DOHH2 (cell line): ENCODE data around the gene MAP3K4.

Experiments used
- H3F3A ChIP-seq: fragments of 200-600 bp; sonication (generic), shearing (Covaris generic); 2 replicates; pipeline ENCODE4 v1.6.0; 2016; ENCODE audit warnings: antibody characterized with exemption, mild to moderate bottlenecking; ENCODE audit not compliant: control insufficient read depth, insufficient read depth
- H3K27ac ChIP-seq: fragments of 200-600 bp; sonication (generic); 2 replicates; pipeline ENCODE4 v1.5.1; 2014; ENCODE audit warnings: low read depth, mild to moderate bottlenecking, low read length, moderate library complexity
- H3K27me3 ChIP-seq: fragments of 200-600 bp; sonication (generic); 2 replicates; pipeline ENCODE4 v1.6.1; 2014; ENCODE audit warnings: mild to moderate bottlenecking, low read length, mixed read lengths; ENCODE audit not compliant: control insufficient read depth
- H3K36me3 ChIP-seq: fragments of 200-600 bp; sonication (generic); 2 replicates; pipeline ENCODE4 v1.6.1; 2014; ENCODE audit warnings: mild to moderate bottlenecking, low read length, moderate library complexity, mixed read lengths; ENCODE audit not compliant: control insufficient read depth
- H3K4me1 ChIP-seq: fragments of 200-600 bp; sonication (generic); 2 replicates; pipeline ENCODE4 v1.6.1; 2014; ENCODE audit warnings: mild to moderate bottlenecking, low read length, mixed read lengths; ENCODE audit not compliant: control insufficient read depth
- H3K4me2 ChIP-seq: fragments of 200-600 bp; sonication (generic); 2 replicates; pipeline ENCODE4 v1.6.0; 2014; ENCODE audit warnings: mild to moderate bottlenecking, low read length, moderate library complexity
- H3K4me3 ChIP-seq: fragments of 200-600 bp; sonication (generic); 2 replicates; pipeline ENCODE4 v1.5.1; 2014; ENCODE audit warnings: mild to moderate bottlenecking, low read length, mixed read lengths
- H3K79me2 ChIP-seq: fragments of 200-600 bp; sonication (generic); 2 replicates; pipeline ENCODE4 v1.6.1; 2014; ENCODE audit warnings: mild to moderate bottlenecking, low read length, mixed read lengths; ENCODE audit not compliant: control insufficient read depth
- H3K9me2 ChIP-seq: fragments of 200-600 bp; sonication (generic); replicated peaks from 2 replicates; pipeline ENCODE4 v1.6.1; 2014; ENCODE audit warnings: mild to moderate bottlenecking, low read length, mixed read lengths; ENCODE audit not compliant: control insufficient read depth
- H3K9me3 ChIP-seq: fragments of 200-600 bp; sonication (generic); 2 replicates; pipeline ENCODE4 v1.6.1; 2014; ENCODE audit warnings: antibody characterized with exemption, low read length, mixed read lengths; ENCODE audit not compliant: control insufficient read depth, insufficient read depth
- H4K20me1 ChIP-seq: fragments of 200-600 bp; sonication (generic); 2 replicates; pipeline ENCODE4 v1.6.0; 2014; ENCODE audit warnings: low read depth, mild to moderate bottlenecking, antibody characterized with exemption, low read length, moderate library complexity; ENCODE audit not compliant: control insufficient read depth, insufficient read depth
- EZH2phosphoT487 ChIP-seq: fragments of 200-600 bp; sonication (generic); IDR thresholded peaks from 2 replicates; pipeline ENCODE4 v1.6.1; 2017; ENCODE audit warnings: borderline replicate concordance, mild to moderate bottlenecking, antibody characterized with exemption, low read length, moderate library complexity, mixed read lengths
- TF ChIP-seq, protein P1 (sequence below): fragments of 200-600 bp; sonication (generic); IDR thresholded peaks from one replicate; pipeline ENCODE4 v1.5.1; 2014; ENCODE audit warnings: antibody characterized with exemption, mild to moderate bottlenecking, low read depth, low read length; ENCODE audit not compliant: poor library complexity, severe bottlenecking

Gene MAP3K4

GRCh38 chr6:160963651-160964050 is 27.9 kb upstream of the MAP3K4 start:
- Histone ChIP-seq H3K4me1 (peaks cover 4% of the 10 kb centered on the region; the same call in 1 of the 2 replicates), H4K20me1 (no peaks in the 10 kb centered on the region), H3K27me3 (peaks cover 2% of the 10 kb centered on the region; the same call in 1 of the 2 replicates), H3K36me3 (no peaks in the 10 kb centered on the region), H3K4me2 (no peak overlapping the region), H3F3A (no peaks in the 10 kb centered on the region), H3K9me3 (no peaks in the 10 kb centered on the region), H3K9me2 (no peaks in the 10 kb centered on the region; the same call in 1 of the 2 replicates), H3K27ac (no peak overlapping the region), H3K4me3 (no peak overlapping the region), H3K79me2 (no peaks in the 10 kb centered on the region)
- TF ChIP-seq, protein P1, sequence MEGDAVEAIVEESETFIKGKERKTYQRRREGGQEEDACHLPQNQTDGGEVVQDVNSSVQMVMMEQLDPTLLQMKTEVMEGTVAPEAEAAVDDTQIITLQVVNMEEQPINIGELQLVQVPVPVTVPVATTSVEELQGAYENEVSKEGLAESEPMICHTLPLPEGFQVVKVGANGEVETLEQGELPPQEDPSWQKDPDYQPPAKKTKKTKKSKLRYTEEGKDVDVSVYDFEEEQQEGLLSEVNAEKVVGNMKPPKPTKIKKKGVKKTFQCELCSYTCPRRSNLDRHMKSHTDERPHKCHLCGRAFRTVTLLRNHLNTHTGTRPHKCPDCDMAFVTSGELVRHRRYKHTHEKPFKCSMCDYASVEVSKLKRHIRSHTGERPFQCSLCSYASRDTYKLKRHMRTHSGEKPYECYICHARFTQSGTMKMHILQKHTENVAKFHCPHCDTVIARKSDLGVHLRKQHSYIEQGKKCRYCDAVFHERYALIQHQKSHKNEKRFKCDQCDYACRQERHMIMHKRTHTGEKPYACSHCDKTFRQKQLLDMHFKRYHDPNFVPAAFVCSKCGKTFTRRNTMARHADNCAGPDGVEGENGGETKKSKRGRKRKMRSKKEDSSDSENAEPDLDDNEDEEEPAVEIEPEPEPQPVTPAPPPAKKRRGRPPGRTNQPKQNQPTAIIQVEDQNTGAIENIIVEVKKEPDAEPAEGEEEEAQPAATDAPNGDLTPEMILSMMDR, result no peak
- no peak for TF ChIP-seq EZH2phosphoT487

DNA sequence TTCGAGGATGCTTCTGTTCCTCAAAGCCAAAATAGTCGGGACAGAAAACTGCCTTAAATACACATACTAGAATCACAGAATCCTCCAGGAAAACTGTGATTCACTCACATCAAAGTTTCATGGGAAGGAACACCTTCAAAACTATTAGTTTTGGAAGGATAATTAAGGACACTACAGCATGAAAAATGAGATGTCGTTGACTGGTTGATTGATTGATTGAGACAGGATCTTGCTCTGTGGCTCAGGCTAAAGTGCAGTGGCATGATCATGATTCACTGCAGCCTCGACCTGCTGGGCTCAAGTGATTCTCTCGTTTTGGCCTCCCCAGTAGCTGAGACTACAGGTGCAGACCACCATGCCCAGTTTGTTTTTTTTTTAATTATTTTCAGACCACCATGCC is 25.7 kb upstream of the MAP3K4 start:
- H3K4me1 ChIP-seq, result peaks cover 4% of the 10 kb centered on the region; the same call in 1 of the 2 replicates
- H4K20me1 ChIP-seq, result no peaks in the 10 kb centered on the region
- no peak overlapping the region for H3K4me2 ChIP-seq
- H3K36me3 ChIP-seq, result no peaks in the 10 kb centered on the region
- no peaks in the 10 kb centered on the region for H3K9me2 ChIP-seq
- no peak overlapping the region for H3K27ac ChIP-seq
- H3K79me2 ChIP-seq, result no peaks in the 10 kb centered on the region
- no peaks in the 10 kb centered on the region for H3F3A ChIP-seq
- 0 out of 2 replicates have a peak, but pooled peaks cover 2% of the 10 kb centered on the region for H3K27me3 ChIP-seq
- H3K9me3 ChIP-seq, result no peaks in the 10 kb centered on the region
- no peak for TF ChIP-seq EZH2phosphoT487
- TF ChIP-seq, protein P1, result no peak
- H3K4me3 ChIP-seq, result no peak overlapping the region

GRCh38 chr6:160966493-160967229 is 24.9 kb upstream of the MAP3K4 start:
- no peaks in the 10 kb centered on the region for H3F3A ChIP-seq
- H3K36me3 ChIP-seq, result no peaks in the 10 kb centered on the region
- no peaks in the 10 kb centered on the region for H3K79me2 ChIP-seq
- H3K4me1 ChIP-seq, result peaks cover 4% of the 10 kb centered on the region; the same call in 1 of the 2 replicates
- H3K4me2 ChIP-seq, result peak overlapping the region; percentile 8; the same call in 1 of the 2 replicates
- H3K9me2 ChIP-seq, result no peaks in the 10 kb centered on the region
- no peaks in the 10 kb centered on the region for H3K9me3 ChIP-seq
- no peak overlapping the region for H3K27ac ChIP-seq
- 0 out of 2 replicates have a peak, but pooled peaks cover 2% of the 10 kb centered on the region for H3K27me3 ChIP-seq
- no peaks in the 10 kb centered on the region for H4K20me1 ChIP-seq
- no peak overlapping the region for H3K4me3 ChIP-seq
- no peak for TF ChIP-seq EZH2phosphoT487
- TF ChIP-seq, protein P1, result no peak
